ENCODE measurements around the gene PIMREG.

DNA sequence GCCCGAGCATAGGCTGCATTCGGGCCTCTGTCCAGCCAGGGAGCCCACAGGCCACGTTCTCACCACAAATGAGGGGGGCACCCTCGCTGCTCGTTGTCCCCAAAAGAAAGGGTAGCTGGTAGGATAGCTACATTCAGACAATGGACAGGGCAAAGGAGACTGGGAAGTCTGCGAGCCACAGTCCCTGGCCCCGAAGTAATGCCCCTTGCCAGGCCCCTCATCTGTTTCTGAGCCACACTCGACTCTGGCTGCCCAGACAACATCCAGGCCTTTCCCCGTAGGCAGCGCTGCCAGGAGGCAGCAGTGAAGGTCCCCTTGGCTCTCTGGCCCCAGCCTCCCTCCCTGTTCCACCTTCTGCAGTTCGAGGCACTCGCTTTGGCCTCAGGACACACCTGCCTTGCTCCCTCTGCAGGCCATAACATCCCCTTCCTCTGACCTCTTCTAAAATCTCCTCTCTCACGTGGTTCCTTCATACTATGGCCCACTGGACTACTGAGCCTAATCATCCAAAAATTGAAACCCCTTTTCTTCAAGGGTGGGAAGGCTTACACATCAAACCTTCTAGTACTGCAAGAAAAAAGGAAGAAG lies 21.5 kb upstream of the PIMREG start:
- no peak for TF ChIP-seq CTCF (IDR thresholded peaks at IDR 0.05; ENCODE audit: low read depth, low read length)
- TF ChIP-seq POLR2A (IDR thresholded peaks at IDR 0.05; ENCODE audit: extremely low read depth, insufficient read length), result no peak
- TF ChIP-seq, protein P1, sequence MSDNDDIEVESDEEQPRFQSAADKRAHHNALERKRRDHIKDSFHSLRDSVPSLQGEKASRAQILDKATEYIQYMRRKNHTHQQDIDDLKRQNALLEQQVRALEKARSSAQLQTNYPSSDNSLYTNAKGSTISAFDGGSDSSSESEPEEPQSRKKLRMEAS (IDR thresholded peaks at IDR 0.05; ENCODE audit: low read depth, low read length), result no peak

Measured in NB4 (cell line).